Stimulated activated naive CD8-positive, alpha-beta T cell treated with anti-CD3 and anti-CD28 coated beads, Interleukin-15, Interleukin-2, amounts not matched to agents 100 U/mL and 50 U/mL, for 24 hours (primary cell): ENCODE data around the gene C1orf167.

Experiments
- ATAC-seq: fragments of 150-1000 bp; cut with Tn5 transposase; one replicate; pipeline ENCODE4 v1.10.0; 2021
- DNase-seq: peaks from one replicate; pipeline ENCODE4 v3.0.0; 2021

Gene C1orf167

GRCh38 chr1:11736746-11737639 is 25.0 kb upstream of the C1orf167 start:
- no peak for ATAC-seq
- peak; percentile 57 for DNase-seq

- ATAC-seq (no peak), DNase-seq (no peak)
Observed at GRCh38 chr1:11738096-11738495, 23.9 kb upstream of the C1orf167 start.

- DNase-seq = no peak
- no peak for ATAC-seq
Observed at GRCh38 chr1:11738783-11739182, 23.2 kb upstream of the C1orf167 start.

- ATAC-seq (peak; percentile 26), DNase-seq (peak; percentile 29)
Observed at GRCh38 chr1:11740258-11741192, 21.5 kb upstream of the C1orf167 start.

- no peak for DNase-seq
- ATAC-seq = no peak
Observed at GRCh38 chr1:11741482-11741881, 20.5 kb upstream of the C1orf167 start.

- ATAC-seq (no peak), DNase-seq (no peak)
Observed at GRCh38 chr1:11741919-11742558, 20.0 kb upstream of the C1orf167 start.

GRCh38 chr1:11744287-11744686 is 17.7 kb upstream of the C1orf167 start:
- no peak for DNase-seq
- ATAC-seq = no peak

GRCh38 chr1:11746092-11746491 is 15.9 kb upstream of the C1orf167 start:
- ATAC-seq = no peak

GRCh38 chr1:11746795-11747487 is 15.1 kb upstream of the C1orf167 start:
- DNase-seq = no peak
- no peak for ATAC-seq

More at GRCh38 chr1:11746092-11746491, 15.9 kb upstream of the C1orf167 start:
- DNase-seq = no peak

GRCh38 chr1:11748294-11749202 is 13.4 kb upstream of the C1orf167 start:
- no peak for DNase-seq
- peak; percentile 7 for ATAC-seq

- peak; percentile 62 for DNase-seq
- peak; percentile 73 for ATAC-seq
Observed at GRCh38 chr1:11749203-11749689, 12.7 kb upstream of the C1orf167 start.

- ATAC-seq (no peak), DNase-seq (no peak)
Observed at GRCh38 chr1:11749996-11750395, 12.0 kb upstream of the C1orf167 start.

- ATAC-seq (no peak), DNase-seq (no peak)
Observed at GRCh38 chr1:11751087-11751486, 10.9 kb upstream of the C1orf167 start.

- ATAC-seq (no peak), DNase-seq (no peak)
Observed at GRCh38 chr1:11752359-11753088, 9.5 kb upstream of the C1orf167 start.

GRCh38 chr1:11753555-11754208 is 8.3 kb upstream of the C1orf167 start:
- DNase-seq (no peak), ATAC-seq (no peak)

- no peak for ATAC-seq
- no peak for DNase-seq
Observed at GRCh38 chr1:11757047-11757446, 4.9 kb upstream of the C1orf167 start.

GRCh38 chr1:11759791-11760190 is 2.2 kb upstream of the C1orf167 start:
- DNase-seq (no peak), ATAC-seq (no peak)

- DNase-seq (no peak), ATAC-seq (no peak)
Observed at GRCh38 chr1:11761285-11761684, 708 bp upstream of the C1orf167 start.

- no peak for DNase-seq
Observed at GRCh38 chr1:11764115-11764514, 2.1 kb downstream of the C1orf167 start.

More at GRCh38 chr1:11764115-11764514, 2.1 kb downstream of the C1orf167 start:
- ATAC-seq = no peak
